Keratinocyte (primary cell): Measurements from ENCODE around the gene ACTN1.

ENCODE experiments used
- EZH2 ChIP-seq: IDR thresholded peaks from one replicate; pipeline ENCODE4 v1.6.1; 2012; ENCODE audit warnings: inconsistent platforms, mild to moderate bottlenecking, low read length, moderate library complexity
- TF ChIP-seq, protein P1 (sequence below), 3 experiments: IDR thresholded peaks in 1 of 3; conservative IDR thresholded peaks in 1 of 3; optimal IDR thresholded peaks in 1 of 3; 2 replicates in 2 of 3; 3 replicates in 1 of 3; pipeline versions ENCODE3 to v1.5.1; 2011; ENCODE audit warnings: low read length in 3 of 3, mild to moderate bottlenecking in 3 of 3, moderate library complexity in 2 of 3, control low read depth in 1 of 3, inconsistent platforms in 1 of 3; ENCODE audit not compliant: insufficient read depth in 2 of 3; ENCODE audit errors: extremely low read depth in 1 of 3

DNA sequence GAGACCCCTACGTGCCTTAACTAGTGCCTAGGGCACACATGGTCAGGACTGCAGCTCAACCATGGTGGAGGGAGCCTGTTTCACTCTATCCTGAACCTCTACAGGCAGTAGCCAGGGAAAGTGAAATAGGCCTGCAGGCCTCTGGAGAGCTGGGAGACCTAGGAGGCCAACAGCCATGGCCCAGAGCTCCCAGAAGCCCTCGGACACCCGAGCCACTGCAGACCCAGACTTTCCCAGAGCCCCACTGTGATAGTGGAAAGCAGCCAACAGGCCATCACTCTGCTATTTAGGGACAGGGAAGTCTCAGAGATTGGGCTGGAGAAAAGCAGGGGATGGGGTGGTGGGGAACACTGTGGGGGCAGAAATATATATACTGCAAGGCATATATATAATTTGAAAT is 129.7 kb downstream of the ACTN1 start:
- TF ChIP-seq, protein P1, sequence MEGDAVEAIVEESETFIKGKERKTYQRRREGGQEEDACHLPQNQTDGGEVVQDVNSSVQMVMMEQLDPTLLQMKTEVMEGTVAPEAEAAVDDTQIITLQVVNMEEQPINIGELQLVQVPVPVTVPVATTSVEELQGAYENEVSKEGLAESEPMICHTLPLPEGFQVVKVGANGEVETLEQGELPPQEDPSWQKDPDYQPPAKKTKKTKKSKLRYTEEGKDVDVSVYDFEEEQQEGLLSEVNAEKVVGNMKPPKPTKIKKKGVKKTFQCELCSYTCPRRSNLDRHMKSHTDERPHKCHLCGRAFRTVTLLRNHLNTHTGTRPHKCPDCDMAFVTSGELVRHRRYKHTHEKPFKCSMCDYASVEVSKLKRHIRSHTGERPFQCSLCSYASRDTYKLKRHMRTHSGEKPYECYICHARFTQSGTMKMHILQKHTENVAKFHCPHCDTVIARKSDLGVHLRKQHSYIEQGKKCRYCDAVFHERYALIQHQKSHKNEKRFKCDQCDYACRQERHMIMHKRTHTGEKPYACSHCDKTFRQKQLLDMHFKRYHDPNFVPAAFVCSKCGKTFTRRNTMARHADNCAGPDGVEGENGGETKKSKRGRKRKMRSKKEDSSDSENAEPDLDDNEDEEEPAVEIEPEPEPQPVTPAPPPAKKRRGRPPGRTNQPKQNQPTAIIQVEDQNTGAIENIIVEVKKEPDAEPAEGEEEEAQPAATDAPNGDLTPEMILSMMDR (optimal IDR thresholded peaks at IDR 0.05 in 1 of 3, IDR thresholded peaks at IDR 0.05 in 1 of 3, conservative IDR thresholded peaks at IDR 0.05 in 1 of 3; ENCODE audit: extremely low read depth in 1 of 3, insufficient read depth in 2 of 3, low read length in 3 of 3): no peak
- no peak for TF ChIP-seq EZH2
